Measurements from ENCODE around the gene TNFSF13.
A peak's percentile ranks its signal among the peaks of the same experiment; 100 is the strongest.

Gene TNFSF13

GRCh38 chr17:7575481-7575883 is 16.9 kb downstream of the TNFSF13 start:
- no peak for DNase-seq

- DNase-seq: no peak
Observed at GRCh38 chr17:7575959-7576358, 17.4 kb downstream of the TNFSF13 start.

- no peak for DNase-seq
Observed at GRCh38 chr17:7576432-7576937, 17.9 kb downstream of the TNFSF13 start.

GRCh38 chr17:7577327-7578199 is 19.0 kb downstream of the TNFSF13 start:
- DNase-seq: no peak

- peak; percentile 46 for DNase-seq
Observed at GRCh38 chr17:7579001-7579833, 20.7 kb downstream of the TNFSF13 start, which contains the start of gene CD68. CD68 (plus strand) TSS chr17:7579638; CDS start chr17:7579678, 40 bp downstream.

GRCh38 chr17:7579834-7580603 is 21.5 kb downstream of the TNFSF13 start:
- no peak for DNase-seq

- no peak for DNase-seq
Observed at GRCh38 chr17:7580604-7581575, 22.3 kb downstream of the TNFSF13 start.

GRCh38 chr17:7582396-7583252 is 24.1 kb downstream of the TNFSF13 start:
- no peak for DNase-seq

GRCh38 chr17:7583253-7584109 is 24.9 kb downstream of the TNFSF13 start, which contains the start of gene MPDU1:
MPDU1 (plus strand) TSS chr17:7583852; CDS start chr17:7583863, 11 bp downstream.
- DNase-seq: peak; percentile 93

- DNase-seq: no peak
Observed at GRCh38 chr17:7586673-7587419, 28.3 kb downstream of the TNFSF13 start.

- no peak for DNase-seq
Observed at GRCh38 chr17:7587420-7588151, 29.0 kb downstream of the TNFSF13 start.

- DNase-seq: no peak
Observed at GRCh38 chr17:7588553-7589203, 30.1 kb downstream of the TNFSF13 start.

GRCh38 chr17:7589204-7589868 is 30.8 kb downstream of the TNFSF13 start:
- DNase-seq: peak; percentile 78

- no peak for DNase-seq
Observed at GRCh38 chr17:7589891-7590691, 31.5 kb downstream of the TNFSF13 start, which contains the start of gene SOX15. SOX15 (minus strand) TSS chr17:7590094; CDS start chr17:7589676, 418 bp downstream.

- DNase-seq: no peak
Observed at GRCh38 chr17:7590743-7591142, 32.2 kb downstream of the TNFSF13 start.

- DNase-seq: no peak
Observed at GRCh38 chr17:7591596-7591995, 33.0 kb downstream of the TNFSF13 start.
